Activated CD4-positive, alpha-beta T cell treated with anti-CD3 and anti-CD28 coated beads for 48 hours (primary cell): ENCODE data around the gene EFHC1.
A peak's percentile ranks its signal among the peaks of the same experiment; 100 is the strongest.
"Not testable (repeated sequence)": the region's sequence is repeated elsewhere in the genome, so short reads cannot be mapped to it uniquely, and the experiment has no call there.

Source experiments
- DNase-seq: peaks from one replicate; pipeline ENCODE4 v3.0.0-alpha.2; 2020

The EFHC1 gene, protein sequence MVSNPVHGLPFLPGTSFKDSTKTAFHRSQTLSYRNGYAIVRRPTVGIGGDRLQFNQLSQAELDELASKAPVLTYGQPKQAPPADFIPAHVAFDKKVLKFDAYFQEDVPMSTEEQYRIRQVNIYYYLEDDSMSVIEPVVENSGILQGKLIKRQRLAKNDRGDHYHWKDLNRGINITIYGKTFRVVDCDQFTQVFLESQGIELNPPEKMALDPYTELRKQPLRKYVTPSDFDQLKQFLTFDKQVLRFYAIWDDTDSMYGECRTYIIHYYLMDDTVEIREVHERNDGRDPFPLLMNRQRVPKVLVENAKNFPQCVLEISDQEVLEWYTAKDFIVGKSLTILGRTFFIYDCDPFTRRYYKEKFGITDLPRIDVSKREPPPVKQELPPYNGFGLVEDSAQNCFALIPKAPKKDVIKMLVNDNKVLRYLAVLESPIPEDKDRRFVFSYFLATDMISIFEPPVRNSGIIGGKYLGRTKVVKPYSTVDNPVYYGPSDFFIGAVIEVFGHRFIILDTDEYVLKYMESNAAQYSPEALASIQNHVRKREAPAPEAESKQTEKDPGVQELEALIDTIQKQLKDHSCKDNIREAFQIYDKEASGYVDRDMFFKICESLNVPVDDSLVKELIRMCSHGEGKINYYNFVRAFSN

DNA sequence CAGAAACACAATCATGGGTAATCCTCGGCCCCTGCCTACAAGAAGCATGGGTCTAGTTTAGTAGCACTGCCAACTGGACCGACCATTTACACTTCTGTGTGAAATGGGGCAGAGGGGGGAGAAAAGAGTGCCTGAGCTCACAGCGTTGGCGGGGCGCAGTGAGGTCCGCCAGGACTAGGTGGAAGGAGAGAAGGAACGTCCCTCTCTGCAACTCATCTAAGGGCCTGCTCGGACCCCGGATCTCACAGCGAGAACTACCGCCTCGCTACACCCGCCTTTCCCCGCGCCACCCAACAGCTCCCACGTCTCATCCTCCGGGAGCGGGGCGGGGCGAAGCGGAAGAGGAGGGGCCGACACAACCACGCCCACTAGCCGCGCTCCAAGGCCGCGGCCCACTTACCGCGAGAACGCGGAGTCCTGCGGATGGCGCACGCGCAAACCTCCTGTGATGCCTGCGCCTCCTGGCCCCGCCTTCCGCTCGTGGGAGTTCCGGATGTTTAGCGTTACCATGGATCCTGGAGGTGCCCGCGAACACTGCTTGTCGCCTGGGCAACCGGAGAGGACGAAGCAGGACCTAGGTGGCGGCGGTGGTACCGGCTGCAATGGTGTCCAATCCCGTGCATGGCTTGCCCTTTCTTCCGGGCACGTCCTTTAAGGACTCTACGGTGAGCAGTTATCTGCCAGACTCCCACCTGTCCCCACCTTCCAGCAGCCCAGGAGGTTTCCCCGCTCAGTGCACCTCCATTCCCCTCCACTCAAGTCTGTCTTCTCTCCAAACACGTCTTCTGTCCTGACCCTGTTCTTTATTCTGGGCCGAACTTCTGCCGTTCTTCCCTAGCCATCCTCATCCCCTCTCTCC is at the start of gene EFHC1:
TSS of gene EFHC1 (plus strand) at position 534 of the 859 bp plus-strand sequence. CDS start at position 603, 69 bp downstream.
- DNase-seq, result peak; percentile 99

DNA sequence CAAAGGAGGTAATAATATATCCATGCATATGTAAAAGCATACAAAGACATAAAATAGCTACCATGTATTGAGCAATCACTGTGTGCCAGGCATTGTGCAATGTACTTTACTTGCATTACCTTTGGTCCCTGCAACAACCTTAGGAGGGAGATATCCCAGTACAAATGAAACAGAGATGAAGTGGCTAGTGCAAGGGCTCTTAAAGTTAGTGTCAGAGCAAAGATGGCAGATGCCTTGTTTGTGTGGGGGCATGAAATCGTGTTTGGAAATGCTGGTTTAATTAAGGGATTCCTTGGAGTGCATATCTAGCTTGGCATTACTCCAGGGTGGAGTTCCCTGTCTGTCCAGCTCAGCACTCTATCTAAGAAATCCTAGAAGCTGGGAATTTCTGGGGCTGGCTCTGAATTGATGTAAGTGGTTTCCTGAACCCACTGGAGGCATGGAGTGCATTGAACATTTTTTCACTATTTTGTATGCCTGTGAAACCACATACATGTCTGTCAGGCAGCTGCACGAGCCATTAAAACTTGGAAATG is 48.4 kb upstream of the EFHC1 start:
- DNase-seq, result no peak

DNA sequence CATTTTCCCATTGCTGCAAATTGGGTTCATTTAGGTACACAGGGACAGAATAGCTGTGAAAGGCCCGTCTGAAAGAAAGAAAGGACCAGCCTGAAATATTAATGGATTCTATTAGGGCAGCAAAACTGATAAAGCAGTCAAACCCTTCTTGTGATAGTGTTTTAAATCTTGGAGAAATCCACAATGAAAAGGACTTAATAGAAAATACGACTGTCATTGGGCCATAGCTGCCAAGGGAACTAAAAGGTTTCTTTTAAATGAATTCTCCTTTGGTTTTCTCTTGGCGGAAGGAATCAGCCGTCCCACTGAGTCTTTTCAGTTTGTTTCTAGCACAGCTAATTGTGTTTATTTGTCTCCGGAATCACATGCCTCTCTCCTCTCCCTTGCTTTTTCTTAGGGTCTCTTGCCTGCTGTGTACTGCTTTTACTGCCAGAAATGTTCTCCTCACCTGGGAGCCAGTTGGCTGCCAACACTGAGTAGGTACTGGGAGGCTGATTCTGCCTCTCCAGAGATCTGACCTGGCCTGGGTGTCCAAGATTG is 46.9 kb upstream of the EFHC1 start:
- DNase-seq, result no peak

DNA sequence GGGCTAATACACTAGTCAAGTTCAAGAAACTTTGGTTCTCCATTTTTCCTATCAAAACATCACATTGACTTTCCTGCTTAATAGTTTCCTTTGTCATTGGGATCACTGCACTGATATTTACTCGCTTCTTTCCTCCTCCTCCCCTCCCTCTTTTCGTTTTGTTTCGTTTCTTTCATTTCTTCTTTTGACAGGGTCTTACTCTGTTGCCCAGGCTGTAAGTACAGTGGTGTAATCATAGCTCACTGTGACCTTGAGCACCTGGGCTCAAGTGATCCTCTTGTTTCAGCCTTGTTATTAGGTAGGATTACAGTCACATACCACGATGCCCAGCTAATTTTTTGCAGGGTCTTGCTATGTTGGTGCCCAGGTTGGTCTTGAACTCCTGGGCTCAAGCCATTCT is 45.9 kb upstream of the EFHC1 start:
- DNase-seq, result no peak

DNA sequence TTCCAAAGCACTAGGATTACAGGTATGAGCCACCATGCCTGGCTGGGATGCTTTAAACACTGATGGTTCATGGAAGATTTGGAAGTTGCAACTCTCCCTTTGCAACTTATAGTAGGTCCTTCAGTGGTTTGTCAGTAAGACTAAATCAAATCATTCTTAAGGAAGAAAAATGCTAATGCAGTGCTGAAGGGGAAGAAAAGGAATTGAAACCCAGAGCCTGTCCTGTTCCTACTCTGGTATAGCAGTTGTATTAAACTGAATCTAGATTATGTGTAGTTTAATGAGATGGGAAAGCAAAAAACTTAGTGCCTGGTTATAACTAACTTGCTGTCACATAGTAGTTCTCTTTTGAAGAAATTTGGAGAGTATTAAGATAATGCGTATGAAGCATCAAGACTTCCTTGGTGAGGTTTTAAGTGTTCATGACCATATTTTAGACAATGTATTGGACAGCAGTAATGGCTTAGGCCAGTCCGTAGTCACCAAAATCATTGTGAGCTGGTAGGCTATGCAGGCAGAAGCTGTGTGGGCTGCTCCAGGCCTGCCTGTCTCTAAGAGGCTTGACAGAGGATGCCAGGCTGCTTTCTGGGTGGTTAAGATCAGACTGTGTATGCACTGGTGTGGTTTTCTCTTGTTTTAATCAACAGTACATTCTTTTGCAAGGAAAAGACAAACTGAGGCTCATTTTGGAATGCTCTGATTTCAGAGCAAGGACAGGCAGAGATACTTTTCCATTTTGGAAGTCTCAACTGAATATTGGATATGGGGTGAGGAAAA is 44.2 kb upstream of the EFHC1 start:
- no peak for DNase-seq

DNA sequence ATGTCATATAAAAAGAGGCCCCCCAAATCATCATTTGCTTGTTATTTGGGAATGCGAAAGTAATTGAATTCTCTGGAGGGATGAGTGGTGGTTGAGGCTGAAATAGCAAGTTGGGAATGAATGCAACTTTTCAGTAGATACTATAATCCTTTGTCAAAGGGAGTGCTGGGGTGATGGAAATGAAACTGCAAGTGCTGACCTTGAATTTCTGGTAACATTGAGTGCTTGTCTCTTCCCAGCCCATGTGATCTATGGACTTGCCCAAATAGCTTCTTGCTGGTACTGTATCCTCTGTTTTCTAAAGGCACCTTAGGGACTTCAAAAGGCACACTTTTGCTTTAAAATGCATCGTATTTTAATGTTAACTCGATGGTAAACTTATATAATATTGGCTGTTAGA is 43.4 kb upstream of the EFHC1 start:
- DNase-seq, result no peak

DNA sequence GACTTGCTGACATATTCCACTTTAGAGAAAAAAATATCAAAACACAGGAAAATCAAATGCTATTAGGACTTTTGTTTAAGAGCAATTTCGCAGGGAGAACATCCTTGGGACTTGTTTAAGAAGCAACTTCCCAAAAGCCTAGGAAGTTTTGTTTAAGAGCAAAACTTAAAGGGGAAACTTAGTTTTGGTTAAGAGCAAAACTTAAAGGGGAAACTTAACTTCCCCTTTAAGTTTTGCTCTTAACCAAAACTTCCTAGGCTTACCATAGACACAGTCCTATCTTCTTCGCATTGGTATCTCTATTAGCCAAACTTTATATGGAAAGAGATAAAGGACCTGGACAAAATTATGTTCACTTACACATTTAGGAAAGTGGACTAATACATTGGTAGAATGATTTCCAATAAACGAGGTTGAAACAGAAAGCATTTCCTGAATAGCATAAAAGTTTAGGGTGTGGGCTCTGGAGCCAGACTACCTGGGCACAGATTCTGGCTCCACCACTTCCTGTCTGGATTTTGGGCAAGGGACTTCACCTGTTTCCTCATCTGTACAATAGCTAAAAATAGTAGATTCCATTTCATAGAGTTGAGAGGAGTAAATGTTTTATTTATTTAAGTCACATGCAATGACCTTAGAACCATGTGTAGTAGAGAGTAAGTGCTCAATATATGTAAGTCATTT is 42.5 kb upstream of the EFHC1 start:
- DNase-seq, result no peak

DNA sequence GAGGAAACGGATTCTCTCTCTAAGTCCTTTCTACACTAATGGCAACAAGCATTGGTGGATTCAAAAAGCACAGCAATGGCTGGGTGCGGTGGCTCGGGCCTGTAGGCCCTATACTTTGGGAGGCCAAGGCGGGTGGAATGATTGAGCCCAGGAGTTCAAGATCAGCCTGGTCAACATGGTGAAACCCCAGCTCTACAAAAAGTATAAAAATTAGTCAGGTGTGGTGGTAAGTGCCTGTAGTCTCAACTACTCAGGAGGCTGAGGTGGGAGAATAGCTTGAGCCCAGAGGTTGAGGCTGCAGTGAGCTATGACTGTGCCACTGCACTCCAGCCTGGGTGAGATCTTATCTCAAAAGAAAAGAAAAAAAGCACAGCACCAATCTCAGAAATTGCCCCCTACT is 38.9 kb upstream of the EFHC1 start:
- DNase-seq, result peak; percentile 39

DNA sequence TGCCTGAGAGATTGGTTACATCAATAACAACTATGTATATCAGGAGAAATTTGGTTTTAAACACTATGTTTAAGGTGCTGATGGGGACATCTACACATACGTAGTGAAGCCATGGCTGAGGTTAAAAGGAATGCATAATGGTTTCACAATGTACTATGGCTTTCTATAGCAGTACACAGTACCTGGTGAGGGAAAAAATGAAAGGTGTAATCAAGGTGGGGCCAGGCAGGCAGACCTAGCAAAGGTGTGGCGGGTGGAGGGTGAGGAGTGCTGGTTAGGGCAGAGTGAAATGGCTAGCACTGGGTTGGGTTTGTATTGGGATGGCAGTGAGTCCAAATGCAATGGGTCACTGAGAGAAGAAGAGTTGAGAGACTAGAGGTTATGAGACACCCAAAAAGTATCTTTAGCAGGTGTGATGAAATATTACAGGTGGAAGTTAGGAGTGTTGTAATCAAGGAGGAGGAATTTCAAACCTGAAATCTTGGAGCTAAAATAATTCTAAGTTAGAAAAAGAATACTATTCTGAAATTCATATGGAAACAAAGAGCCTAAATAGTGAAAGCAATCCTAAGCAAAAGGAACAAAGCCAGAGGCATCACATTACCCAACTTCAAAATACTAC is 35.9 kb upstream of the EFHC1 start:
- DNase-seq, result no peak

DNA sequence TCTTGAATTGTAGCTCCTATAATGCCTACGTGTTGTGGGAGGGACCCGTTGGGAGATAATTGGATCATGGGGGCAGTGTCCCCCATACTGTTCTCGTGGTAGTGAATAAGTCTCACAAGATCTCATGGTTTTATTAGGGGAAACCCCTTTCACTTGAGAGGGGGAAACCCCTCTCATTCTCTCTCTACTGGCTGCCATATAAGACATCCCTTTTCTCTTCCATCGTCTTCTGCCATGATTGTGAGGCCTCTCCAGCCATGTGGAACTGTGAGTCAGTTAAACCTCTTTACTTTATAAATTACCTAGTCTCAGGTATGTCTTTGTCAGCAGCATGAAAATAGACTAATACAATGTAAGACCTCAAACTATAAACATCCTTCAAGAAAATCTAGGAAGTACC is 35.1 kb upstream of the EFHC1 start:
- no peak for DNase-seq

DNA sequence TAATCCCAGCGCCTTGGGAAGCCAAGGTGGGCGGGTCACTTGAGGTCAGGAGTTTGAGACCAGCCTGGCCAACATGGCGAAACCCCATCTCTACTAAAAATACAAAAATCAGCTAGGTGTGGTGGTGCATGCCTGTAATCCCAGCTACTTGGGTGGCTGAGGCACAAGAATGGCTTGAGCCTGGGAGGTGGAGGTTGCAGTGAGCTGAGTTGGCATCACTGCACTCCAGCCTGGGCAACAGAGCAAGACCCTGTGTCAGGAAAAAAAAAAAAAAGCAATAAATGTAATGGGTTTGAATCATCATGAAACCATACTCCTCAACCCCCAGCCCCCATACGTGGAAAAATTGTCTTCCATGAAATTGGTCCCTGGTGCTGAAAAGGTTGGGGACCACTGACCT is 32.0 kb upstream of the EFHC1 start:
- DNase-seq, result not testable (repeated sequence)

DNA sequence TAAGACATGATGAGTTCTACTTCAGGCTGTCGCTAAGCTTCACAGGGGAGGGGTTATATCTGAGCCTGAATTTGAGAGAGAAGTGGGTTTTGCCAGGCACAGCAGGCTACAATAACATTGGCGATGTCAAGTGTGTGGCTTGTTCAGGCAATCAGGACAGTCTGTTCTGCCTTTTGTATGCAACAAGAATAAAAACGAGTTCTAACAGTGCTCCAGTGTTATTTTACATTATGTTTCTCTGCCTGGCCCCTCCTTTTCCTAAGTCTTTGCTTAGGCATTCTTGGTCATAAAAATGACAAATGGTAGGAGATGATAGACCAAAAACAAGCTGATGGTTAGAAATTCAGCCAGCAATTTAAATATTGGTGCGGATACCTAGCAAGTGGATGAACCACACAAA is 31.4 kb upstream of the EFHC1 start:
- DNase-seq, result no peak

DNA sequence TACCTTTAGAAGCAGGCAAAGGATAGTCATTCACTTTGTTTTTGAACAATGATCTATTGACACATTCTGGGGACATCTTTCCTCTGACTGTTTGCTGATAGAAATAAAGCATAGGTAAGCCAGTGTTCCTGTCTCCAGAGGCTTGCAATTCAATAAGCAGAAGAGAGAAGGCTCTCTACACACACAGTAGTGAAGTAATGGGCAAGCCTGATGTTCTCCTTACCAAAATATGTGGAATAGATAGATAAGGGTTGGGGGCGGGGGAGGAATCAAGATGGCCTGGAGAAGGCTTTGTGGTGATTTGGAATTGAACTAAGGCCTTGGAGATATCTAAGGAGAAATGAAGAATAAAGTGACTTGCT is 30.9 kb upstream of the EFHC1 start:
- DNase-seq, result no peak

DNA sequence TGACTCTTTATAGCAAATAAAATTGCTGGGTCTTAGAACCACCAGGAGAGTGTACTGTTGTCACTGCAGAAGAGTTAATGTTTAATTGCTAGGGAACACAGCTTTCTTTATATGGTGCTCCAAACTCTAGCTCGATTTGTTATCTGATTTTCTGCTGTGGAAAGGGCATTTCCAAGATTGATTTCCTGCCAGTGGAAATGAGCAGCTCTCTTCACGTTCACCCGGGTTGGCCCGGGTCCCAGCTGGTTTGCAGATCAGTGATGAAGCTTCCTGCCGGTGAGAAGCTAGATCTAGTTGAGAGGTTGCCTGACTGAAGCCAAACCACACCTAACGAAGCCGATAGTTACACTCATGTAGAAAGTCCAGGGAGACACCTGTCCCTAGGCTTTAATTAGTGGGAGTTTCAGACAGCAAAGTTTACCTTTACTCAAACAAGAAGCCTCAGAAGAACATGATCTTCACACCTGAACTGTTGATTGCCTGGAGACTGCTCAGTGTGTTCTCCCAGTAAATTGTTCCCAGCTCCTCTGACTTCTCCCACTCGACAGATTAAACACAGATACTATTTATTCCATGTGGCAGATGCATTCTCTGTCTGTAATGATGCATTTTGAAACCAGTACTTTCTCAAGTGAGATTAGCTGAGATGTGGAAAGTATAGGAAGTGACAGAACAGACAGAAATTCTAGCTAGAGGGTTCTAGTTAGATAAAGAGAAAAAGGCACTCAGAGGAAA is 30.3 kb upstream of the EFHC1 start:
- DNase-seq, result peak; percentile 72

DNA sequence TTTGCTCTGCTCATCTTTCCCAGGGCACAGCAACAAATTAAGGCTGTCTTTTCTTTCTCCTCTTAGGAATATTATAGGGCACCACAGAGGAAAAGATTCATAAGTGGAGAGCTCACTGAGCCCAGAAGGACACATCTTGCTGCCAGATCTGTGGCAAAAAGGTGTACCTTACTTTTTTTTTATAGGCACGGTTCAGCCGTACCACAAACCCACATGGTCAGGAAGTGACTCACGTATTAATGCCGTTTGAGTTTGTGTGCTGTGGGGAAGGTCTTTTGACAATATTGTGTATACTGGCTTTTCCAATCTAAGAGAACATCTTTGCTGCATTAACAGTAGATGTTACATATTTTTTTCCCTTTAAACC is 29.8 kb upstream of the EFHC1 start:
- peak; percentile 43 for DNase-seq

DNA sequence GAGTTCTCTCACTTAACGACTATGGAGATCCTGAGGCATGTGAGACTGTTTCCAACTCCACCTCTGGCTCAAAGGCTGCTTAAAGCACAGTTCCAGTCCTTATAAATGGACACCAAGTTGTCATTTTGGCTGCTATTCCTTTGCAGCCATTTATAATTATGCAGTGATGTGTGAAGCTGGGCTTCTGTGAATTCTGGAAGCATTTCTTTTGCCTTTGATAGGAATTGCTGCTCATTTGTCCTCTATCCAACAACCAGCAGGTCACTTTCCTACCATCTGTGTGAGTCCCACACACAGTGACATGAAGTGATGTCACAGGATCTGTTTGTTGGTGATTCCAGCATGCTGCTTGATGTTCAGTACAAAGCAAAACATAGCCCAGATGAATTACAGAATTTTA is 28.5 kb upstream of the EFHC1 start:
- no peak for DNase-seq

DNA sequence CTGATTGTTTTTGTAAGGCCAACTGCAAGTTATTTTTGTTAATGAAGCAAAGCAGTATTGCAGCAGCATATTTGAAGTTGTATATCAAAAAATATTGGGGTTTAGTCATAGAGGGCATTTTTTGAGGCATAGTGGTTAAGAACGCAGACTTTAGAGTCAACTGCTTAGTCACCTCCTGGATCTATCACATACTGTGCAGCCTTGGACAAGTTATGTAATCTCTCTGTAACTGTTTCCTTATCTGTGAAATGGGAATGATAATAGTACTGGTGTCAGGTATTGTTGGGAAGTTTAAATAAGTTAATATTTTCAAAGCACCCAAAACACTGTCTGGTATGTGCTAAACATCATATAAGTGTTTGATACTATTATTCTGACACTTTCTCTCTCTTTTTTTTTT is 27.2 kb upstream of the EFHC1 start:
- DNase-seq, result no peak

DNA sequence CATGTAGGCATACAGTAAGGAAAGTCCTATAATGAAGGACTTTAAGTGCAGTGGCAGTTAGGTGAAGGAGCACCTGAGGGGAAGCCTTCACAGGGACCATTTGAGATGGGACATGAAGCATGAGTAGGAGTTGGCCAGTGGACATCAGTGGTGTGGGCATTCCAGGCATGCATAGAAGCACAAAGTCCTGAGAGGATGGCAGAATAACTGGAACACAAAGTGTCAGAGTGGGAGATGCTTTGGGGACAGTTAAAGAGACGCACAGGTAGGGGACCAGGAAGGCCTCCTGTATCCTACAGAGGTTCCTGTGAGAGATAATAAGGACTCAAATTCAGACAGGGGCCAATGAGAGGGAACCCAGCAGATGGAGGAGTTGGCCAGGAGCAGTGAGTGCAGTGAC is 26.4 kb upstream of the EFHC1 start:
- no peak for DNase-seq

DNA sequence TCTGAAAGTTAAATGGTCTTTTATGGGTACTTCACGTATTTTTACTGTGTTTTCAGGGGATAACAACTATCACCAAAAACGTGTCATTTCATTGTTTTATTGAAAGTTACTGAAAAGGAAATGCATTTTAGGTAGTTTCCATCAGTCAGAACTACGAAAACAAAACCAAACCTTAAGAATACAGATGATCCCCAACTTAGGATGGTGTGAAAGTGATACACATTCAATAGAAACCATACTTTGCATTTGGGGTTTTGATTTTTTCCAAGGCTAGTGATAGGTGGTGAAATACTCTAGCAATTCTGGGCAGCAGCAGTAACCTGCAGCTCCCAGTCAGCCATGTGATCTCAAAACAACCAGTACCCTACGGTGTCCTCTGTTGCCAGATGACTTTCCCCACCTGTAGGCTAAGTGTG is 25.9 kb upstream of the EFHC1 start:
- peak; percentile 36 for DNase-seq

DNA sequence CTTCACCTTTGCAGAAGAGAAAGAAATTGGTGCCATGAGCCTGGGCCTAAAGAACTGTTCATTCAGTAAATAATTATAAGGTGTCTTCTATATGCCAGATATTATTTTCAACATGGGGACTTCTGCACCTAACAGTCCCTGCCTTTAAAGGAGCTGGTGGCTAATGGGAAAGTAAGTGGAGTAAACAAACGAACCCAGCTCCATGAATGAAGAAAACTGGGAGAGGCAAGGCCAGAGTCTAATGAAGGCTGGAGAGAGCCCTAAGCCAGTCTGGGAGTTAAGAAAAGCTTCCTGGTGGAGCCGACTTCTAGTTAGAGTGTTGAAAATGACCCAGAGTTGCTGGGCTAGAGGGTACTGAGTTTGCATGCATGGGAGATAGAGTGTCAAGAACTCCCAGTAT is 24.2 kb upstream of the EFHC1 start:
- DNase-seq, result no peak
